A549 (cell line): ENCODE results near the gene HOXC11. TPM values are rescaled to one million over a fixed set of nuclear protein-coding genes. Genes with fewer than 3 reads are reported as not detected.

Experiments
- CBX8 ChIP-seq: fragments of 200-600 bp; sonication (generic); IDR thresholded peaks from 2 replicates; pipeline ENCODE4 v1.6.1; 2016
- EHF ChIP-seq: fragments of 250-450 bp; sonication (Bioruptor Pico); IDR thresholded peaks from 2 replicates; pipeline ENCODE4 v1.5.0; 2020; ENCODE audit warnings: mild to moderate bottlenecking
- GATA3 ChIP-seq: IDR thresholded peaks from 2 replicates; pipeline ENCODE4 v1.6.1; 2012; ENCODE audit warnings: borderline replicate concordance
- HMGXB4 ChIP-seq: fragments of 250-450 bp; sonication (Bioruptor Pico); IDR thresholded peaks from 2 replicates; pipeline ENCODE4 v1.5.0; 2021; ENCODE audit warnings: mild to moderate bottlenecking, moderate library complexity, borderline replicate concordance
- polyA plus RNA-seq, 4 experiments: library from polyadenylated mRNA; depleted of rRNA in 3 of 4; stranded (reverse); fragments of >200 nt; fragmentation: RNase III in 1 of 4; extraction: RNeasy Plus Mini Kit Qiagen cat#74134 plus additional on column Dnase treatment in 1 of 4; gene quantifications; 2 replicates in 3 of 4; 3 replicates in 1 of 4; pipeline ENCODE4 v1.2.3, GENCODE V29; 2011 to 2017
- small RNA-seq, 6 experiments: library from RNA; depleted of rRNA; stranded (forward); fragments of <200 nt; gene quantifications; one replicate each; pipeline ENCODE3, GENCODE V24; 2012

The HOXC11 gene
- polyA plus RNA-seq, 2 of the 4 experiments (the other 2 are of a cell fraction) = 0.45 to 0.58 TPM

GRCh38 chr12:54026640-54027441 is 53.9 kb downstream of the HOXC11 start (continued):
- TF ChIP-seq HMGXB4 (CRISPR knock-in tag) (no peak), EHF (no peak), GATA3 (no peak), CBX8 (no peak)

Small RNA genes lying within 50 kb of the gene (small RNA-seq; reads per million reads assigned to genes)
- 0 to 2.9 (median 0) reads per million in 6 experiments for gene AC012531.3
- 0 reads per million in 6 experiments for gene AC012531.4
- gene MIR196A2 = 0 to 12.9 (median 4.6) reads per million in 6 experiments
- gene RF01905 = 0 reads per million in 6 experiments
- 0 reads per million in 6 experiments for gene RF01906

Other genes starting within 250 kb of the HOXC11 start
- gene CALCOCO1, start 245.7 kb upstream of the HOXC11 start, polyA plus RNA-seq (2011; rRNA removed) = 41.5 and 54.5 TPM in 2 replicates
- gene CALCOCO1, start 245.7 kb upstream of the HOXC11 start, polyA plus RNA-seq (2017; fragmentation: RNase III; extraction: RNeasy Plus Mini Kit Qiagen cat#74134 plus additional on column Dnase treatment) = 18.7 to 28.8 TPM (median 28.7 TPM) in 3 replicates
- not detected in 2 replicates for gene CISTR, start 221.1 kb upstream of the HOXC11 start, polyA plus RNA-seq (2011; rRNA removed)
- not detected in 3 replicates for gene CISTR, start 221.1 kb upstream of the HOXC11 start, polyA plus RNA-seq (2017; fragmentation: RNase III; extraction: RNeasy Plus Mini Kit Qiagen cat#74134 plus additional on column Dnase treatment)
- gene HOXC13, start 34.3 kb upstream of the HOXC11 start, polyA plus RNA-seq (2011; rRNA removed) = 3.9 and 6.4 TPM in 2 replicates
- 6.5 to 9.3 TPM (median 7.5 TPM) in 3 replicates for gene HOXC13, start 34.3 kb upstream of the HOXC11 start, polyA plus RNA-seq (2017; fragmentation: RNase III; extraction: RNeasy Plus Mini Kit Qiagen cat#74134 plus additional on column Dnase treatment)
- gene HOXC12, start 18.2 kb upstream of the HOXC11 start, polyA plus RNA-seq (2011; rRNA removed) = not detected in 2 replicates
- not detected in 3 replicates for gene HOXC12, start 18.2 kb upstream of the HOXC11 start, polyA plus RNA-seq (2017; fragmentation: RNase III; extraction: RNeasy Plus Mini Kit Qiagen cat#74134 plus additional on column Dnase treatment)
- gene HOTAIR, start 1.8 kb downstream of the HOXC11 start, polyA plus RNA-seq (2011; rRNA removed) = 0.34 and 0.67 TPM in 2 replicates
- gene HOTAIR, start 1.8 kb downstream of the HOXC11 start, polyA plus RNA-seq (2017; fragmentation: RNase III; extraction: RNeasy Plus Mini Kit Qiagen cat#74134 plus additional on column Dnase treatment) = 0.35 to 0.71 TPM (median 0.71 TPM) in 3 replicates
- 2.5 and 2.9 TPM in 2 replicates for gene HOXC10, start 12.0 kb downstream of the HOXC11 start, polyA plus RNA-seq (2011; rRNA removed)
- gene HOXC10, start 12.0 kb downstream of the HOXC11 start, polyA plus RNA-seq (2017; fragmentation: RNase III; extraction: RNeasy Plus Mini Kit Qiagen cat#74134 plus additional on column Dnase treatment) = 2.1 to 4.3 TPM (median 3.2 TPM) in 3 replicates
- 2.3 and 5.2 TPM in 2 replicates for gene HOXC9, start 27.0 kb downstream of the HOXC11 start, polyA plus RNA-seq (2011; rRNA removed)
- 5.7 to 6.6 TPM (median 6.2 TPM) in 3 replicates for gene HOXC9, start 27.0 kb downstream of the HOXC11 start, polyA plus RNA-seq (2017; fragmentation: RNase III; extraction: RNeasy Plus Mini Kit Qiagen cat#74134 plus additional on column Dnase treatment)
- gene HOXC8, start 35.9 kb downstream of the HOXC11 start, polyA plus RNA-seq (2011; rRNA removed) = 4.1 and 5.4 TPM in 2 replicates
- 5.3 to 5.7 TPM (median 5.4 TPM) in 3 replicates for gene HOXC8, start 35.9 kb downstream of the HOXC11 start, polyA plus RNA-seq (2017; fragmentation: RNase III; extraction: RNeasy Plus Mini Kit Qiagen cat#74134 plus additional on column Dnase treatment)
- gene HOXC6, start 55.3 kb downstream of the HOXC11 start, polyA plus RNA-seq (2011; rRNA removed) = 3.9 and 5.2 TPM in 2 replicates
- 5.0 to 6.0 TPM (median 5.5 TPM) in 3 replicates for gene HOXC6, start 55.3 kb downstream of the HOXC11 start, polyA plus RNA-seq (2017; fragmentation: RNase III; extraction: RNeasy Plus Mini Kit Qiagen cat#74134 plus additional on column Dnase treatment)
- 0.41 and 0.49 TPM in 2 replicates for gene HOXC5, start 59.9 kb downstream of the HOXC11 start, polyA plus RNA-seq (2011; rRNA removed)
- 0.64 to 1.1 TPM (median 0.98 TPM) in 3 replicates for gene HOXC5, start 59.9 kb downstream of the HOXC11 start, polyA plus RNA-seq (2017; fragmentation: RNase III; extraction: RNeasy Plus Mini Kit Qiagen cat#74134 plus additional on column Dnase treatment)
- 1.3 and 1.5 TPM in 2 replicates for gene HOXC4, start 80.7 kb downstream of the HOXC11 start, polyA plus RNA-seq (2011; rRNA removed)
- gene HOXC4, start 80.7 kb downstream of the HOXC11 start, polyA plus RNA-seq (2017; fragmentation: RNase III; extraction: RNeasy Plus Mini Kit Qiagen cat#74134 plus additional on column Dnase treatment) = 2.8 to 4.0 TPM (median 3.5 TPM) in 3 replicates
- gene SMUG1, start 215.9 kb downstream of the HOXC11 start, polyA plus RNA-seq (2011; rRNA removed) = 34.8 and 40.7 TPM in 2 replicates
- gene SMUG1, start 215.9 kb downstream of the HOXC11 start, polyA plus RNA-seq (2017; fragmentation: RNase III; extraction: RNeasy Plus Mini Kit Qiagen cat#74134 plus additional on column Dnase treatment) = 27.6 to 32.5 TPM (median 30.9 TPM) in 3 replicates